ENCODE results near the gene CLEC16A. TPM values are rescaled to one million over a fixed set of nuclear protein-coding genes. Genes with fewer than 3 reads are reported as not detected.

Gene CLEC16A
- total RNA-seq (2014; rRNA removed; shearing (Covaris generic)), result 11.7 and 13.1 TPM in 2 replicates

GRCh38 chr16:10944249-10945064 lies at the start of gene CLEC16A:
Gene CLEC16A, plus strand, starts transcription at chr16:10944564. Its CDS starts 154 bp downstream, at chr16:10944718.
- Histone ChIP-seq H3K4me3 (peak within 1 kb of the TSS; percentile 91), H3K27ac (peak within 1 kb of the TSS; percentile 11; the same call in 1 of the 2 replicates), H3K27me3 (no peaks in the 10 kb centered on the region), H3K9me3 (replicated peaks) (no peaks in the 10 kb centered on the region), H3K4me1 (peaks cover 6% of the 10 kb centered on the region; the same call in 1 of the 2 replicates), H3K36me3 (no peaks in the 10 kb centered on the region)
- peak; percentile 93 to 94 for DNase-seq

GRCh38 chr16:10895053-10895946 lies 49.1 kb upstream of the CLEC16A start:
- Histone ChIP-seq H3K4me1 (no peaks in the 10 kb centered on the region), H3K9me3 (replicated peaks) (no peaks in the 10 kb centered on the region), H3K4me3 (no peak overlapping the region), H3K27ac (no peak overlapping the region), H3K36me3 (no peaks in the 10 kb centered on the region), H3K27me3 (no peaks in the 10 kb centered on the region)
- DNase-seq, result peak; percentile 47 to 73

GRCh38 chr16:10896165-10896564 lies 48.2 kb upstream of the CLEC16A start:
- no peak overlapping the region for H3K4me3 ChIP-seq
- no peaks in the 10 kb centered on the region for H3K36me3 ChIP-seq
- H3K4me1 ChIP-seq, result no peaks in the 10 kb centered on the region
- H3K27me3 ChIP-seq, result no peaks in the 10 kb centered on the region
- H3K9me3 ChIP-seq (replicated peaks), result no peaks in the 10 kb centered on the region
- no peak for DNase-seq
- H3K27ac ChIP-seq, result no peak overlapping the region

- no peaks in the 10 kb centered on the region for H3K27me3 ChIP-seq
- no peak overlapping the region for H3K4me3 ChIP-seq
- DNase-seq, result no peak
- no peak overlapping the region for H3K27ac ChIP-seq
- H3K4me1 ChIP-seq, result no peaks in the 10 kb centered on the region
- no peaks in the 10 kb centered on the region for H3K9me3 ChIP-seq (replicated peaks)
- H3K36me3 ChIP-seq, result no peaks in the 10 kb centered on the region
Observed at GRCh38 chr16:10896723-10897122, 47.6 kb upstream of the CLEC16A start.

- no peaks in the 10 kb centered on the region for H3K27me3 ChIP-seq
- no peaks in the 10 kb centered on the region for H3K9me3 ChIP-seq (replicated peaks)
- no peak overlapping the region for H3K27ac ChIP-seq
- H3K4me3 ChIP-seq, result no peak overlapping the region
- no peak for DNase-seq
- H3K4me1 ChIP-seq, result no peaks in the 10 kb centered on the region
- no peaks in the 10 kb centered on the region for H3K36me3 ChIP-seq
Observed at GRCh38 chr16:10897134-10897533, 47.2 kb upstream of the CLEC16A start.

- H3K27me3 ChIP-seq, result no peaks in the 10 kb centered on the region
- H3K4me1 ChIP-seq, result no peaks in the 10 kb centered on the region
- DNase-seq, result no peak
- no peak overlapping the region for H3K4me3 ChIP-seq
- no peak overlapping the region for H3K27ac ChIP-seq
- H3K9me3 ChIP-seq (replicated peaks), result peaks cover 7% of the 10 kb centered on the region; the same call in 1 of the 2 replicates
- H3K36me3 ChIP-seq, result no peaks in the 10 kb centered on the region
Observed at GRCh38 chr16:10902999-10903398, 41.4 kb upstream of the CLEC16A start.

- H3K27me3 ChIP-seq, result no peaks in the 10 kb centered on the region
- no peak overlapping the region for H3K4me3 ChIP-seq
- DNase-seq, result no peak
- no peaks in the 10 kb centered on the region for H3K4me1 ChIP-seq
- no peaks in the 10 kb centered on the region for H3K36me3 ChIP-seq
- H3K27ac ChIP-seq, result no peak overlapping the region
- H3K9me3 ChIP-seq (replicated peaks), result peaks cover 7% of the 10 kb centered on the region; the same call in 1 of the 2 replicates
Observed at GRCh38 chr16:10906482-10906881, 37.9 kb upstream of the CLEC16A start.

- no peak overlapping the region for H3K27ac ChIP-seq
- peaks cover 7% of the 10 kb centered on the region; the same call in 1 of the 2 replicates for H3K9me3 ChIP-seq (replicated peaks)
- H3K36me3 ChIP-seq, result no peaks in the 10 kb centered on the region
- no peaks in the 10 kb centered on the region for H3K4me1 ChIP-seq
- H3K27me3 ChIP-seq, result no peaks in the 10 kb centered on the region
- H3K4me3 ChIP-seq, result no peak overlapping the region
- no peak for DNase-seq
Observed at GRCh38 chr16:10906914-10907756, 37.2 kb upstream of the CLEC16A start.

GRCh38 chr16:10907757-10908045 lies 36.7 kb upstream of the CLEC16A start:
- H3K36me3 ChIP-seq, result no peaks in the 10 kb centered on the region
- H3K9me3 ChIP-seq (replicated peaks), result peaks cover 7% of the 10 kb centered on the region; the same call in 1 of the 2 replicates
- 0 out of 2 replicates have a peak, but pooled peaks cover 1% of the 10 kb centered on the region for H3K27me3 ChIP-seq
- DNase-seq, result no peak
- H3K4me1 ChIP-seq, result no peaks in the 10 kb centered on the region
- H3K27ac ChIP-seq, result no peak overlapping the region
- no peak overlapping the region for H3K4me3 ChIP-seq

GRCh38 chr16:10911267-10911666 lies 33.1 kb upstream of the CLEC16A start:
- Histone ChIP-seq H3K36me3 (no peaks in the 10 kb centered on the region), H3K27me3 (peaks cover 3% of the 10 kb centered on the region; the same call in 1 of the 2 replicates), H3K4me3 (no peak overlapping the region), H3K9me3 (replicated peaks) (no peaks in the 10 kb centered on the region), H3K27ac (no peak overlapping the region), H3K4me1 (no peaks in the 10 kb centered on the region)
- DNase-seq, result no peak

- peaks cover 10% of the 10 kb centered on the region for H3K27me3 ChIP-seq
- no peak overlapping the region for H3K27ac ChIP-seq
- H3K36me3 ChIP-seq, result no peaks in the 10 kb centered on the region
- DNase-seq, result no peak
- no peaks in the 10 kb centered on the region for H3K4me1 ChIP-seq
- no peak overlapping the region for H3K4me3 ChIP-seq
- no peaks in the 10 kb centered on the region for H3K9me3 ChIP-seq (replicated peaks)
Observed at GRCh38 chr16:10916534-10916933, 27.8 kb upstream of the CLEC16A start.

GRCh38 chr16:10918294-10919002 lies 25.9 kb upstream of the CLEC16A start:
- no peak overlapping the region for H3K27ac ChIP-seq
- no peaks in the 10 kb centered on the region for H3K4me1 ChIP-seq
- H3K9me3 ChIP-seq (replicated peaks), result no peaks in the 10 kb centered on the region
- DNase-seq, result peak; percentile 78 to 90
- peaks cover 8% of the 10 kb centered on the region for H3K27me3 ChIP-seq
- H3K36me3 ChIP-seq, result no peaks in the 10 kb centered on the region
- no peak overlapping the region for H3K4me3 ChIP-seq

- no peak for DNase-seq
- no peak overlapping the region for H3K4me3 ChIP-seq
- no peaks in the 10 kb centered on the region for H3K9me3 ChIP-seq (replicated peaks)
Observed at GRCh38 chr16:10919003-10919351, 25.4 kb upstream of the CLEC16A start.

More at GRCh38 chr16:10919003-10919351, 25.4 kb upstream of the CLEC16A start:
- Histone ChIP-seq H3K36me3 (no peaks in the 10 kb centered on the region), H3K4me1 (no peaks in the 10 kb centered on the region), H3K27ac (no peak overlapping the region), H3K27me3 (peaks cover 8% of the 10 kb centered on the region)

Data from SJCRH30 (cell line).